HG03097 (cell line): ENCODE results near the gene IL27RA.
"Not testable (repeated sequence)": the region's sequence is repeated elsewhere in the genome, so short reads cannot be mapped to it uniquely, and the experiment has no call there.

ENCODE experiments used
- ATAC-seq: cut with Tn5 transposase; IDR thresholded peaks from one replicate; pipeline ENCODE4 v1.9.1; 2021; ENCODE audit not compliant: unreplicated experiment, low FRiP score

Gene IL27RA

DNA sequence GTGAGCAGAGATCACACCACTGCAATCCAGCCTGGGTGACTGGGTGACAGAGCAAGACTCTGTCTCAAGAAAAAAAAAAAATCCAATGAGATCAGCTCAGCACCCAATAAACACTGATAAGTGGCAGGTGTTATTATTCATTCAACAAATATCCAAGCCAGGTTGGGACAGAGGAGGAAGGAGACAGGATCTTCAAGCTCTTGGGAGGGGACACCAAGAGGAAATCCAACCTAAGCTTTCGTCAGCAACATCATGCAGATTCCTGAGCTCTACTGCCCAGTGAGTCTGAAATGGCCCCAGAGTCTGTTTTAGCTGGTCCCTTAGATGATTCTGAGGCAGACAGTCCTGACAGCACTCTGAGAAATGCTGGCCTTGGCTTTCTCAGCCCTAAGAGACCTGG lies 33.1 kb upstream of the IL27RA start:
- ATAC-seq = no peak

DNA sequence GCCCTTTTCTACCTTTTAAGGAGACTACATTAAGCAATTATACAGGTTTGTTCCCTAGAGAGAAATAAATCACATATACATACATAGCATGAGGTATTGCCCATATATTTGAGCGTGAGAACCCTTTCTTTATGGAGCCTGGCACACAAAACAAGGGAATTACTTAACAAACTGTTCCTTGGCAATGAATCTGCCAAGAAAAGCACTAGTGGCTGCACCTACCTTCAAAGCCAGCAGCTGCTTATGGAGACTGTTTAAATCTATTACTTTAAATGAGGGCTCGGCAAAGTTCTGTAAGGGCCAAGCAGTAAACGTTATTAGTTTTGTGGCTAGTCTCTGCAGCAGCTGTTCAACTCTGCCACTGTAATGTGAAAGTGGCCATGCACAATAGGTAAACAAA lies 32.5 kb upstream of the IL27RA start:
- ATAC-seq = no peak

DNA sequence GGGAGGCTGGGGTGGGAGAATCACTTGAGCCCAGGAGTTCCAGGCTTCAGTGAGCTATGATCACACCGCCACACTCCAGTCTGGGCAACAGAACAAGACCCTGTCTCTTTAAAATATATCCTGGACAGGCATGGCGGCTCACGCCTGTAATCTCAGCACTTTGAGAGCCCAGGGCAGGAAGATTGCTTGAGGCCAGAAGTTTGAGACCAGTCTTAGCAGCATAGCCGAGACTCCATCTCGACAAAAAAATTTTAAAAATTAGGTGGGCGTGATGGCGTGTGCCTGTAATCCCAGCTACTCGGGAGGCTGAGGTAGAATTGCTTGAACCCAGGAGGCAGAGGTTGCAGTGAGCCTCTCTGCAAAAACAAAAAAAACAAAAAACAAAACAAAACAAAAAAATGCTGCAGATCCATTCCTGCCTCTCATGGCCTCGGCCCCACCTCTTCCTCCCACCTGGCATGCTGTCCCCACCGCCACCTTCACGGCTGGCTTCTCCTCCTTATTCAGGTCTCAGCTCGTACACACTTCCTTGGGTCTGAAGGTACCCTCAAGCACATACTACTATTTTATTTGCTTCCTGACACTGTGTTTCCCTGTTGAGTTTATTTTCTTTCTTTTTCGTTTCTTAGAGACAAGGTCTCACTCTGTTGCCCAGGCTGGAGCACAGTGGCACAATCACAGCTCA lies 30.7 kb upstream of the IL27RA start:
- ATAC-seq = no peak

DNA sequence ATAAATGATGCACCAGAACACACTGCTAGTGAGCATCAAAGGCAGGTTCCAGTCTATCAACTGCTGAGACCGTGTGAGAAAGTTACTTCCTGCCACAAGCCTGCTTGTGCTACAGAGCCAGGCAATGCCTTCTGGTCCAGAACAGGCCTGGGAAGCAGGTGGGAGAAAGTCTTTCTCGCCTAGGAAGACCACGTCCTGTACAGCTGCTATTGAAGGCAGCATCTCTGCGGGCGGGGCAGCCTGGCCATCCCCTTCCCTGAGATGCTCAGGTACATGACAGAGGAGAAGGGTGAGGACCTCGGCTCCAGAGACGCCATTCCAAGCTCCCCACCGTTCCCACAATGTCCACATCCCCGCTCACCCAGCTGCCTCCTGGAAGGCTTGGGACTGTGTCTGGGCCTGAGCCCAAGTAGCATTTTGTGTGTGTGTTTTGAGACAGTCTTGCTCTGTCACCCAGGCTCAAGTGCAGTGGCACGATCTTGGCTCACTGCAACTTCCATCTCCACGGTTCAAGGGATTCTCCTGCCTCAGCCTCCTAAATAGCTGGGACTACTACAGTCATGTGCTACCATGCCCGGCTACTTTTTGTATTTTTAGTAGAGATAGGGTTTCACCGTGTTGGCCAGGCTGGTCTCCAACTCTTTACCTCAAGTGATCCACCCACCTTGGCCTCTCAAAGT lies 28.9 kb upstream of the IL27RA start:
- no peak for ATAC-seq

DNA sequence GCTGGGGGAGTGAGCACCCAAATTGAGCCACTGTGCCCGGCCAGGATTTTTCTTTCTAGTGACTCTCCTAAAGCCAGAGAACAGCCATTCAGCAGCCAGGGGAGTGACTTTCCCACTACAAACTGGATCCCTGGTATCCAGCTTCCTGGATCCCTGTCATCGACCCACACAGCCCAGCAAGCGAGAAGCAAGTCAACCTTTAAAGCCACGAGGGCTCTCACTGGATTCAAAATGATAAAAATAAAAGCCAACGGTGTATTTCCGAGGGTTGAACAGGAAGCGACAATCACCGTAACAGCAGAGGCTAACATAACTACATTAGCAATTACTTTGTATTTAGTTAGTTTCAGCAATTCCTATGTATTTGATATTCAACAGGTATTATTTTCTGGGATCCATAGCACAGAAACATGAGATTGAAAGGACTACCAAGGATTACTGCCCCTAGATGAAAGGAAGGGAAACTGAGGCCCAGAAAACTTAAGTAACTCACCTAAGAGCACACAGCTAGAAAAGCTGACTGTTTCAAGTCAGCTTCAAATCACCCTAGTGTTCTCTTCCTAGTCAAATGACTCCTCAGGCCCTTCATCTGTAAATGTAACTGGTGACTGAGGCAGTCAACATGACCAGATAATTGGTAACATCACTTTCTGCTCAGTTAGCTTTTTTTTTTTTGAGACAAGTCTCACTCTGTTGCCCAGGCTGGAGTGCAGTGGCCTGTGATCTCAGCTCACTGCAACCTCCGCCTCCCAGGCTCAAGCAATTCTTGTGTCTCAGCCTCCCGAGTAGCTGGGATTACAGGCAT lies 28.1 kb upstream of the IL27RA start:
- ATAC-seq = no peak

DNA sequence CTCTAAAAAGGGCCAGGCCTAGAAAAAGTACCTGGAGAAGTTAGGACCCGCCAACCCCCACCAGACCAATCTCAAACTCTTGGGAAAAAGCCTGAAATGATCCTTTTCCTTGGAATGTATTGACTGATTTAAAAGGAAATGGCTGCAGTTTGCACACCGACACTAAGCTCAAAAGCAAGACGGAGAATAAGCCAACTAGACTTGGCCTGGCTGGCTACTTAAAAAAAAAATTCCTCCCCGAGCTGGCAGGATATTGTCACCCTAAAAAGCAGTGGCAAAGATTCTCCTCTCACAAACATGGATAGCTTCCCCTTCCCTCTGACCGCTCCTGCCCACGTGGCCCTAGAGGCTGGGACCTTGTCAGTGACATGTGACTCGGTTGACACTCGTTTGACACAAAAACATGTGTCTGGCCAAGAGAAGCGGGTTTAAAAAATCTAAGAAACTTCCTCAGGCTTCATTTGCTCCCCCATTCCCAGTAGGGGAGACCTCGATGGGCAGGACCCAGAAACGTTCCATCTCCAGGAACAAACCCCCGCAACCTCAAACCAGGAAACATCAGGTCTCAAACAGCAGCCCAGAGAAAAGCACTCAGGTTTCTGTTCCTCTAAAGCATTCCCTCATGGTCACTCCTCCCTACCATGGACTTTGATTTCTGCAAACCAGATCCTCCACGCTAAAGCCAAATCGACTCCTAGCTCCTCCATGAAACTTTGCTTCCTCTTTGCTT lies 26.8 kb upstream of the IL27RA start:
- no peak for ATAC-seq

DNA sequence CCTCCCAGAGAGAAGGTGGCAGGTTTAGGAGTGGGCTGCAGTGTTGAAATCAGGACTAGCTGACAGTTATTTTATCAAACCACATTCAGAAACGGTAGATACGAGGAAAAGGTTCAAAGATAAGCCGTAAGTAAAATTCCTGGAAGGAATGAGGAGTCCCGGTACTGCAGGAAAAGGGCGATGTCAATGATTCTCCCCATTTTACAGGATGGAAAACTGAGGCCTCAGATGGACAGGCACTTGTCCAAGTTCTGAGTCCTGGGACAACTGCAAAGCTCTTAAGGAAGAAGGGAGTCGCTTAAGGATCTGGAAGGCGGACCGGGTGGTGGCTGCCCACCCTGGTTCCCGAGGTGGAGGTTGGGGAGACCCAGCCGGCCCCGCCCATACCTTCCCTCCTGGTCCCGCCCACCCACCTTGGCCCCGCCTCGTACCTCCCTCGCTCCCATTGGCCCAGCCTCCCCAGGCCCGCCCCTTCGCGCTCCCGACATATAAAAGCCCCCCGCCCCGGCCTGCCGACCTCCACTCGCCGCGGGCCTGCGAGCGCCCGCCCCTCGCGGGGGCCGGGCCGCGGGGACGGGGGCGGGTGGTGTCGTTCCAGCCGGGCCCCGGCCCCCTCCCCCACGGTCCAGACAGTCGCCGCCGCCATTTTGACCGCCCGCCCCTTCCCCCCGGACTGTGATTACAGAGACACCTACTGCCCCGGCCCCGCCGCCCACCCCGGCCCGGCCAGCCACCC lies 26.0 kb upstream of the IL27RA start:
- ATAC-seq = peak; percentile 26

DNA sequence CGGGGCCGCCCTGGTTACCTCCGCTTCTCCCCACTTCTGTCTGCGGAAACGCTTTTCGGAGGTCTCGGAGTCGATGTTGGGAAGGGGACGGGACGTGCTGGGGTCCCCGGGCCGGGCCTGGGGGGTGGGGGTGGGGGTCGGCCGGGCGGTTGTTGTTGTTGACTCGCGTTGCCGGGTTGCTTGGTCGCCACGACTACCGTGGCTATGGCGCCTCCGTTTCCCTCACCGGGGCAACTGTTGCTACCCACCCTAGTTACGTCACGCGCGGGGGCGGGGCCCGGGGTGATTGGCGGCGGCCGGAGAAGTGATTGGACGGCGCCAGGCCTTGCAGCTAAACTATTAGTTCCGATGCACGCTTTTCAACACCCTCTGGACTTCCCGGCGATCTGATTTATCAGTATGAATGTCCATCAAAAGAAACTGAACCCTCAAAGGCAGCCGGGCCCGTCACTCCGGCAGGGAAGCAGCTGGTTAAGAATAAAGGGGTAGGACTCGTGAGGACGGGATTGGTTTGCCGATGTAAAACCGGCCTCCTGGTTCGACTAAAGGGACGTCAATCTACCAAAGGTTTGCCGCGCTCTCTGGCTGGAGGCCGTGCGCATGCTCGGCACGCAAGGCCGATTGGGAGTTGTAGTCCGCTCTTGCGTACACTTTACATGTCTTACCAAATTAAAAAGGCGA lies 25.3 kb upstream of the IL27RA start, which contains the start of gene RFX1:
Gene RFX1 (minus strand): TSS at position 236 of the 681 bp plus-strand sequence. CDS start 12,477 bp downstream, outside the sequence.
- peak; percentile 77 for ATAC-seq

DNA sequence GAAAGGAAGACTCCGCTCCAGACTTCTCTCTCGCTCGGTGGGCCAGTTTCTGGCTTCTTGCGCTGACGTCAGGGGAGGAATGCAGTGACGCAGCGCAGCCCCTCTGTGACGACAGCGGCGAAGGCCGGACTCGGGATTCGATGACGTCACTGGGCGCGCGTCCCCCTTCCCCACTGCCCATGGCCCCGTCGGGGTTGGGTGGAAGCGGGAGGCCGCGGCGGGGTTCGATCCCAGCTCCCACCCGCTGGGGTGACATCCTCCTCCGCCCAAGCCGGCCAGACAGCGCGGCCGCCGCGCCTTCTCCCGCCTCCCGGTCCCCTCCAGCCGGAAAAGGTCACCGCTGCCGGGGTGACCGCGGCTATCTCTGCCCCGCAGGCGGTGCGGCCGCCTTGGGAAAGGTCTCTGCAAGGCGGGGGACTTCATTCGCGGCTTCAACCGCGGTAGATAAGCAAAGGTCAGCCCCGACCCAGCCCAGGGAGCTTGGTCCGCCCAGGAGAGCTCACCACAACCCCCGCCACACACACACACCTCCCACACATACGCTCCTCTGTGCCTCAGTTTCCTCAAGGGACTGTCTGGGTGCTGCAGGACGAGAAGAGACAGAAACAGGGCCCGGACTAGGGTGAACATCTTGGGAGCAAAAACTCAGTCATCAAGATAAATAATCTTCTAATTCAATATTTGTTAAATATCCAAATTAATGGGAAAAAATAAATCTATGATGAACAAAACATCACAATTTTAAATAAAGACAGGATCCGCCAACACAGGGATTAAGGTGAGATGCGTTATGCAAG lies 24.6 kb upstream of the IL27RA start:
- ATAC-seq = peak; percentile 35

DNA sequence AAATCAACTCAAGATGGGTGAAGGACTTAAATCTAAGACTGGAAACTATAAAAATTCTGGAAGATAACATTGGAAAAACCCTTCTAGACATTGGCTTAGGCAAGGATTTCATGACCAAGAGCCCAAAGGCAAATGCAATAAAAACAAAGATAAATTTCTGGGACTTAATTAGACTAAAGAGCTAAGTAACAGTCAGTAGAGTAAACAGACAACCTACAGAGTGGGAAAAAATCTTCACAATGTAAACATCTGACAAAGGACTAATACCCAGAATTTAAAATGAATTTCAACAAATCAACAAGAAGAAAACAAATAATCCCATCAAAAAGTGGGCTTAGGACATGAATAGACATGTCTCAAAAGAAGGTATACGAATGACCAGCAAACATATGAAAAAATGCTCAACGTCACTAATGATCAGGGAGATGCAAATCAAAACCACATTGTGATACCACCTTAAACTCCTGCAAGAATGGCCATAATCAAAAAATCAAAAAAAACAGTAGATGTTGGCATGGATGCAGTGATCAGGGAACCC lies 19.1 kb upstream of the IL27RA start:
- ATAC-seq = no peak

DNA sequence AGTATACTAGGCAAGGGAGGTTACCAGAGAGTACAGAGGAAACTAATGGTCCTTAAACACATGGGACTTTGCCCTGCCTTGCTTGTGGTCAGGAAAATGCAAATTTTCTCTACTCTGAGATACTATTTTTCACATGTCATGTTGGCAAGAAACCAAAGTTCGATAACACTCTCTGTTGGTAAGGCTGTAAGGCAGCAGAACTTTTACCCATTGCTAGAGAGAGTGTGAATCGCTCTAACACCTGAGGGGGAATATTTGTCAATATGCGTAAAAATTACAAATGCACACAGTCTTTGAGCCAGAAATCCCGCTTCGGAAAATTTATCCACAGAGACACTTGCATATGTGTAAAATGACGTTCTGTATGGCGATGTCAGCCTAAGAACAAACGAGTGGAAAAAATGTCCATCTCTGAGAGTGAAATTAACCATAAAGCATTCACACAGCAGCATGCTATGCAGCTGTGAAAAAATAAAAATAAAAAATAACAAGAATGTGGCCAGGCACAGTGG lies 16.0 kb upstream of the IL27RA start:
- ATAC-seq = peak; percentile 80

DNA sequence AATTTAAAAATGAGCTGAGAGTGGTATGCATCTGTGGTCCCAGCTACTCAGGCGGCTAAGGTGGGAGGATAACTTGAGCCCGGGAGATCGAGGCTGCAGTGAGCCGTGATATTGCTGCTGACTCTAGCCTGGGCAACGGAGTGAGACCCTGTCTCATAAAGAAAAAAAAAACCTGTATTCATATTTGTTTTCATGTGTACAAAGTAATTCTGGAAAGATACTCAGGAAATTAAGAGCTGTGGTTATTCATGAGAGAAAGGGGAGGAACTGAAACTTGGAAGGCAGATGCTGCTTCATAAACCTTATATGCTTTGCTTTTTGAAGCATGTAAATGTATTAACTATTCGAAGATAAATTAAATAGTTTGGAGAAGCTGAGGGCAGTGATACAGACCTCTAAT lies 12.5 kb upstream of the IL27RA start:
- ATAC-seq = no peak

DNA sequence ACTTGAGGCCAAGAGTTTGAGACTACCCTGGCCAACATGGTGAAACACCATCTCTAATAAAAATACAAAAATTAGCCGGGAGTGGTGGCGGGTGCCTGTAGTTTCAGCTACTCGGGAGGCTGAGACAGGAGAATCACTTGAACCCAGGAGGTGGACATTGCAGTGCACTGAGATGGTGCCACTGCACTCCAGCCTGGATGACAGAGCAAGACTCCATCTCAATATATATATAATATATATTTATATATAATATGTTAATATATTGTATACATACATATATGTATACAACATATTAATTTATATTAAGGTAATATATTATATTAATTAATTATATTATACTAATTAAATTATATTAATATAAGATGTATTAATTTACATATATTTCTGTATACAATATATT lies 11.8 kb upstream of the IL27RA start:
- not testable (repeated sequence) for ATAC-seq

DNA sequence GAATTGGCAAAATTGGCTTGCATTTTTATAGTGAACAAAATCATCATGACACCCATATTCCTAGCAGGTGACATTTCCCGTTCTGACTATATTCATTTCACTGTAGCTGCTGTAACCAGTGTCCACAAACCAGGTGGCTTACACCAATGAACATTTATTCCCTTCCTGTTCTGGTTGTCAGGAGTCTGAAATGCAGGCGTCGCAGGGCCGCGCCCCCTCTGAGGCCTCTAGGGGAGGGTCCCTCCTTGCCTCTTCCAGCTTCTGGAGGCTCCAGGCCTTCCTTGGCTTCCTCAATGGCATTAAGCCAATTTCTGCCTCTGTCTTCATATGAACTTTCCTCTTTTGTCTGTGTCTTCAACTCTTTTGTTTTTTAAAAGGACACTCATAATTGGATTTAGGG lies 10.1 kb upstream of the IL27RA start:
- no peak for ATAC-seq

DNA sequence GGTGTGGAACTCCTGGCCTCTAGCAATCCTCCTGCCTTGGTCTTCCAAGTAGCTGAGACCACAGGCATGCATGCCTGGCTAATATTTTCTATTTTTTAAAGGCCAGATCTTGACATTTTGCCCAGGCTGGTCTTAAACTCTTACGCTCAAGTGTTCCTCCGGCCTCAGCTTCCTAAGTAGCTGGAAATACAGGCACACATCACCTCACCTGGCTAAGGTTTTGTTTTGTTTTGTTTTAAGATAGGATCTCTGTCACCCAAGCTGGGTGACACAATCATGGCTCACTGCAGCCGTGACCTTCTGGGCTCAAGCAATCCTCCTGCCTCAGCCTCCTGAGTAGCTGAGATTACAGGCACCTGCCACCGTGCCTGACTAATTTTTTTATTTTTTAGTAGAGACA lies 9.1 kb upstream of the IL27RA start:
- ATAC-seq = no peak

DNA sequence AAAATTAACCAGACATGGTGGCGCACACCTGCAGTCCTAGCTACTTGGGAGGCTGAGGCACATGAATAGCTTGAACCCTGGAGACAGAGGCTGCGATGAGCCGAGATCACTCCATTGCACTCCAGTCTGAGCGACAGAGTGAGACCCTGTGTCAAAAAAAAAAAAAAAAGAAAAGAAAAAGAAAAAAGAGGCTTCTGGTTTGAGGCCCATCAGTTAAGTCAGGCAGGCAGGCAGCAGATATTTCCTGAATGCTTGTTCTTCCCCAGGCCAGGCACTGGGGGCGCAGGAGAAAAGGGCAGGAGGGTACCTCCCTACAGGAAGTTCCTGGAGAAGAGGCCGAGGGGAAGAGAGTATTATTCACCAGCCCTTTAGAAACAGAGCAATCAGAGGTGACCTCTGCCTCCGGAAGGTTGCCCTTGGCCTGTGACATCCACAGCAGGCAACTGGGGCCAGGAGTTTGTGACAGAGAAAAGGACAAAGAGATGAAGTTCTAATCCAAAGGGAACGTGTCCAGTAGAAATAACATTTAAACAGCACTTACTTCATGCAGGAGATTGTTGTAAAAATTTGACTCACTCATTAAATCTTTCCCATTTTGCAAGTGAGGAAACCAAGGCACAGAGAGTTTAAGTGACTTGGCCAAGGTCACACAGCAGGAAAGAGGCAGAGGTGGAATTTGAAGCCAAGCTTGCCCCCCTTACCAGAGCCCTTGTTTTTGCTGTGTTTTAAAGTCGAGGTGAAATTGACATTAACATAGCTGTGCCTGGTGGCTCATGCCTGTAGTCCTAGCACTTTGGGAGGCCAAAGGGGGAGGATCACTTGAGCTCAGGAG lies 7.9 kb upstream of the IL27RA start:
- ATAC-seq = no peak

DNA sequence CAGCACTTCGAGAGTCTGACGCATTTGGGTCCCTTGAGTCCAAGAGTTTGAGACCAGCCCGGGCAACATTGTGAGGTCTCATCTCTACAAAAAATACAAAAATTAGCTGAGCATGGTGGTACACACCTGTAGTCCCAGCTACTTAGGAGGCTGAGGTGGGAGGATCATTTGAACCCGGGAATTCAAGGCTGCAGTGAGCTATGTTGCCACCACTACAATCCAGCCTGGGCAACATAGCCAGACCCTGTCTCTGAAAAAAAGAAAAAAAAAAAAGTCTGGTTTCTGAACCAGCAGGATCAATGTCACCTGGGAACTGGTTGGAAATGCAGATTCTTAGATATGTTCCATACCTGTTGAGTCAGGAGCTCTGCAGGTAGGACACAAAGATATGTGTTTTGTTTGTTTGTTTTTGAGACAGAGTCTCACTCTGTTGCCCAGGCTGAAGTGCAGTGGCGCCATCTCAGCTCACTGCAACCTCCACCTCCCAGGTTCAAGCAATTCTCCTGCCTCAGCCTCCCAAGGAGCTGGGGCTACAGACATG lies 4.8 kb upstream of the IL27RA start:
- not testable (repeated sequence) for ATAC-seq
